DMS79 (cell line): ENCODE measurements around the gene PEX3.
"Not testable (repeated sequence)": the region's sequence is repeated elsewhere in the genome, so short reads cannot be mapped to it uniquely, and the experiment has no call there.

Experiments used
- DNase-seq: peaks from one replicate; lab custom pipeline; 2025; lab: John Stamatoyannopoulos, UW

PEX3 gene

GRCh38 chr6:143450453-143451371, at the start of gene PEX3, which contains the start of gene ADAT2:
PEX3 (plus strand) TSS chr6:143450805; CDS start chr6:143451043, 238 bp downstream.
ADAT2 (minus strand) TSS chr6:143450695; CDS start chr6:143450658, 37 bp downstream.
- DNase-seq, result peak; percentile 75

GRCh38 chr6:143401068-143401446, 49.5 kb upstream of the PEX3 start:
- no peak for DNase-seq

GRCh38 chr6:143401636-143402370, 48.8 kb upstream of the PEX3 start:
- DNase-seq, result no peak

GRCh38 chr6:143402721-143403336, 47.8 kb upstream of the PEX3 start:
- no peak for DNase-seq

- no peak for DNase-seq
Measured at GRCh38 chr6:143405373-143406154, 45.0 kb upstream of the PEX3 start.

GRCh38 chr6:143406673-143407072, 43.9 kb upstream of the PEX3 start:
- no peak for DNase-seq

GRCh38 chr6:143408151-143408786, 42.3 kb upstream of the PEX3 start:
- no peak for DNase-seq

- no peak for DNase-seq
Measured at GRCh38 chr6:143408787-143409162, 41.8 kb upstream of the PEX3 start.

GRCh38 chr6:143410859-143411270, 39.7 kb upstream of the PEX3 start:
- no peak for DNase-seq

- no peak for DNase-seq
Measured at GRCh38 chr6:143414769-143415168, 35.8 kb upstream of the PEX3 start.

GRCh38 chr6:143419526-143419925, 31.1 kb upstream of the PEX3 start:
- DNase-seq, result no peak

GRCh38 chr6:143426026-143426425, 24.6 kb upstream of the PEX3 start:
- no peak for DNase-seq

GRCh38 chr6:143427109-143427817, 23.3 kb upstream of the PEX3 start:
- DNase-seq, result peak; percentile 53

- no peak for DNase-seq
Measured at GRCh38 chr6:143429970-143430369, 20.6 kb upstream of the PEX3 start.

GRCh38 chr6:143431226-143431625, 19.4 kb upstream of the PEX3 start:
- no peak for DNase-seq

- DNase-seq, result no peak
Measured at GRCh38 chr6:143432588-143432987, 18.0 kb upstream of the PEX3 start.

- no peak for DNase-seq
Measured at GRCh38 chr6:143441010-143441409, 9.6 kb upstream of the PEX3 start.

GRCh38 chr6:143441680-143442545, 8.7 kb upstream of the PEX3 start:
- no peak for DNase-seq

GRCh38 chr6:143443096-143443495, 7.5 kb upstream of the PEX3 start:
- DNase-seq, result no peak

GRCh38 chr6:143447865-143448264, 2.7 kb upstream of the PEX3 start:
- not testable (repeated sequence) for DNase-seq
